ENCODE measurements around the gene CDK5RAP1.

The CDK5RAP1 gene

GRCh38 chr20:33333616-33334015 is 67.7 kb downstream of the CDK5RAP1 start:
- DNase-seq (ENCODE audit: low read depth) = no peak

DNA sequence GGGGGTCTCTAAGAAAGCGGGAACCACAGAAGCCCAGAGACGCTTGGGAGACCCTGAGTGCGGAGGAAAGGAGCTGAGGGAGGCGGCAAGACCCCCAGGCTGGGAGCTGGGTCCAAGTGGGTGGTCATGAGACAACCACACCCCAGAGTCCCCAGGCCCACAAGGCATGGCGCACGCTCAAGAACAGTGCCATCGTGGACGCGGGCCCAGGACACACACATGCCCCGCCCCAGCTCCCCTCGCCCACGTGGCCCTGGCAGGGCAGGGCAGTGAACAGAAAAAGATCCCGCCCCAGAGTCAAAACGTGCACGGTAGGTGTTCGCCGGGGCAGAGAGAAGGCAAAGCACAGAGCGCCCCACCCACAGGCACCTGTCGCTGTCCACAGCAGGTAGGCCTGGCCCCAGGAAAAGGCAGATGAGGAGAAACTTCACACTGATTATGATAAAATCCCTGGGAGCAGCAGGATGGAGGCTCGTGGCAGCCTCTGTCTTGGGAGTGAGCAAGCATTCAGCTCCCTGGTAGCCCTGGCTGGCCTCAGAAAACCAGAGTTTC is 68.3 kb downstream of the CDK5RAP1 start:
- no peak for DNase-seq (ENCODE audit: low read depth)

GRCh38 chr20:33328157-33329137 is 72.9 kb downstream of the CDK5RAP1 start:
- no peak for DNase-seq (ENCODE audit: low read depth)

GRCh38 chr20:33325350-33325749 is 76.0 kb downstream of the CDK5RAP1 start:
- DNase-seq (ENCODE audit: low read depth) = no peak

- DNase-seq (ENCODE audit: low read depth) = no peak
These were observed 78.1 kb downstream of the CDK5RAP1 start for GRCh38 chr20:33323236-33323635.

GRCh38 chr20:33322456-33322855 is 78.9 kb downstream of the CDK5RAP1 start:
- no peak for DNase-seq (ENCODE audit: low read depth)

DNA sequence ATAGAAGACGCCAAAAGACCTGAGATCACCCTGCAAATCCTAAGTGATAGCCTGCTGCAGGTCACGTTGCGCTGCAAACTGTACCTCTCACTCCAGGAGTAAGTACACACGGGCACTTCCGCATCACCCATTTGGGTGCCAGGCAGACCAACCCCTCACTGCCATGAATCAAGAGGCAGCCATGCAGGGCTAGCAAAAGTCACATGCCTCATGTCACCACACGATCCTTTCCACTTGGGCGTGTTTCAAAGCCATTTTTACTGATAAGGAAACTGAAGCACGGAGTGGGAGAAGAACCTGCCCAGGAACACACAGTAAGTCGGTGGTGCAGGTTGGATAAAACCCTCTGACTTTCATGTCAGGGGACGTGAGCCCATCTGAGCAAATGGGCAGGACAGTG is 81.3 kb downstream of the CDK5RAP1 start:
- DNase-seq (ENCODE audit: low read depth) = no peak

DNA sequence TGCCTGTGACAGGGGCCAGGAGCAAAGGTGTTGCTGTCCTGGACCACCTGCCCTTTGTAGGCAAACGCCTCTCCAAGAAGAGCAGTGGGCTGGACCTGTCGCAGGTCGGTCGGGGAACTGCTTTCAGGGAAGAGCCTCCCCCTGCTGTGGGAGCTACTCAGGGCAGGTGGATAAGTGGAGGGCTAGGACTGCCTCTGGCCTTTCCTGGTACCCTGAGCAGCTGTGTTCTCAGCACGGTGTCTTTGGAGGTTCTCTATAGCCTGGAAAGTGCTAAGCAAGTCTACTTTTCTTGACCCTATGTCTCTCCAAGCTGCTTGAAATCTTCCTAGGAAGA is 83.3 kb downstream of the CDK5RAP1 start:
- no peak for DNase-seq (ENCODE audit: low read depth)

DNA sequence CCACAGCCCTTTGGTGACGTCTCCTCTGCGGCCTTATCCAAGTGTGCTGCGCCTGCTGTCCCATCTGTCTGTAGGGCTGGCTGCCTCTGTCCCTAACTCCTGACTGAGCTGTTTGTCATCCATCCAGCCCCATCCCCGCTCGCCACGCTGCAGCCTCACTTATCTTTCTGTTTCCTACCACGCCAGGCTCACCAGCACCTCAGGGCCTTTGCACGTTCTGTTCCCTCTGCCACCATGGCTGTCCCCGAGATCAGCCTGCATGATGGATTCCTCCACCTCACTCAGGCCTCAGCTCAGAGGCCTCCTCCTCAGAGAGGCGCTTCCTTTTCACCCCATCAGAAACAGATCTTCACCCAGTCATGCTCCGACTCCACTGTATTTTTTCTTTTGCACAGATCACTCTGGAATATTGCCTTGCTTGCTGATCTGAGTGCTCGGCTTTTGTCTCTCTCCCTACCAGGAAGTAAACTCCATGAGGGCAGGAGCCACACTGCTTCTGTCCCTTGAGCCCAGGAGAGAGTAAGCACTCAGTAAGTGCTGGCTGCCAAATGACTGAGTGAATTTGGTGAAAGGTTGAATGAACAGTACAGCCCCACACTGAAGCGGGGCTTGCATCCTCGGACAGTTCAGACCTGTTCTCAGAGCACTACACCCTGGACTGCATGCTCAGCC is 83.8 kb downstream of the CDK5RAP1 start:
- DNase-seq (ENCODE audit: low read depth) = no peak

DNA sequence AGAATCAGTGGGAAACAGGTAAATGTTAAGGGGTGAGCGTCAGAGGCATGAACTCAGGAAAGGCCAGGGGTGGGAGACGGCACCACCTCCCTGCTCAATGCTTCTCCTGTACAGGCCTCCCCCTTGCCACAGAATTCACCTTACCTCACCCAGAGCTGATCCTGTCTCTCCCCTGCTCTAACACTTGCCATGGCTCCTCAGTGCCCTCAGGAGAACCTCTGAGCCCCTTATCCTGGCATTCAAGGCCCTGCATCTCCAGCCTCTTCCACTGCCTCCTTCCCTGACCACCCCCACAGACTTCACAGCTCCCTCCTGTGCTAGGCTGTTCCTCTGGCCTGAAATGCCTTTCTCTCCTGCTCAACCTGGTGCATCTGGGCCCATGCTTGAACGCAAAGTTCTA is 84.4 kb downstream of the CDK5RAP1 start:
- no peak for DNase-seq (ENCODE audit: low read depth)

- DNase-seq (ENCODE audit: low read depth) = no peak
These were observed 85.0 kb downstream of the CDK5RAP1 start for GRCh38 chr20:33316343-33316742.

GRCh38 chr20:33313686-33314314 is 87.5 kb downstream of the CDK5RAP1 start:
- DNase-seq (ENCODE audit: low read depth) = no peak

GRCh38 chr20:33312583-33312982 is 88.7 kb downstream of the CDK5RAP1 start:
- no peak for DNase-seq (ENCODE audit: low read depth)

DNA sequence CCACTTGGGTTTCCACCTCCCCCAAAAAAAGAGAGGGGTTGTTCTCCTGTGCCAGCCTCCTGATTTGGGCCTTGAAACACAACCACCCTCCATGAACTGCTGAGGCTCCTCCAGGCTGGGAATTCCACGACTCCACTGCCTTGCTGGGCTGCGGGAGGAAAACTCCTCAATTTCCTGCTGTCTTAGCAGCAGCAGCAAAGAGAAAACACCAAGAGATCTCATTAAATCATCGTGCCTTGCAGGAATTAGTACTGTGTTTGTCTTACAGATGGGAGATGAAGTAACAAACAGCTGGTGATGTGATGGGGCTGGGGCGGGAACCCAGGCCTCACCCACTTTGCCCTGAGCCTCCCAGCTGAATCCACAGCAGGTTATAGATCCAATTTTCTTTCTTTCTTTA is 89.3 kb downstream of the CDK5RAP1 start:
- no peak for DNase-seq (ENCODE audit: low read depth)

DNA sequence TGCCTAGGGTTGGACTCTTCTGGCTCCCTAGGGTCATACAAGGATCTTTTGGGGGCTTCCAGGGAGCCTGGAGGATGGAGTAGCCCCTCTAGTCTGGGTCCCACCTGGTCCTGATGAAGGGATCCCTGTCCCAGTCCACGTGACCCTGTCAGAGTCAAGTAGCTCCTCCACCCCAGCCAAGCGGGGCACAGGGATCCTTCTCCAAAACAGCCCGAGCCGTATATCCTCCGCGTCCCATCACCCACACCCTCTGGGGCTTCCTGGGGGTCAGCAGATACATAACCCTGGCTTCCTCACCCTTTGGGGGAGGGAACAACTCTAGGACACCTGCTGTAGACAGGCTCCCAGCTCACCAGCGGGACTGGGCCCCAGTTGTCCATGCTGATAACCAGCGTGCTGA is 90.3 kb downstream of the CDK5RAP1 start:
- DNase-seq (ENCODE audit: low read depth) = no peak

DNA sequence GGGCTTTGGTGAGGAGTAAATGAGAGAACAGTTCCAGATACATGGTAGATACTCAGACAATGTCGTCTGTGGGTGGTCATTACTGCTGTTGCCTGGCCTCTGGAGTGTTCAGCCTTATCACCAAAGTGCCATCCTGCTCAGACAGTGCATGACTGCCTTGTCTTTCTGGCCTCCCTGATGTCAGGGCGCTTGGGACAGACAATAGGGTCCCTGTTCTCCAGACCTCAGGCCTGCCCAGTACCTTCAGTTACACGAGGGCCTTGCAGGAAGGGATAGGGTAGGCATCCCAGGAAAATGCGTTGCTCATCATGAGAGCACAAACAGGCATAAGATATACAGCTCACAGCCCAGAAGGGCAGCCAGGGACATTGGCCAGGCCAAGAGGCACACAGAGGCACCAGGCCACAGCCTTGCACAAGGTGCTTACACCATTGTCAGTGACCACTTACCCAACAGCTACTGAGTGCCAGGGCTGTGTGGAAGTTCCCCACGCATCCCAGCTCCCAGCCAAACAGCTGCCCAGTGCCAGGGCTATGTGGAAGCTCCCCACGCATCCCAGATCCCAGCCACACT is 90.9 kb downstream of the CDK5RAP1 start:
- DNase-seq (ENCODE audit: low read depth) = no peak

DNA sequence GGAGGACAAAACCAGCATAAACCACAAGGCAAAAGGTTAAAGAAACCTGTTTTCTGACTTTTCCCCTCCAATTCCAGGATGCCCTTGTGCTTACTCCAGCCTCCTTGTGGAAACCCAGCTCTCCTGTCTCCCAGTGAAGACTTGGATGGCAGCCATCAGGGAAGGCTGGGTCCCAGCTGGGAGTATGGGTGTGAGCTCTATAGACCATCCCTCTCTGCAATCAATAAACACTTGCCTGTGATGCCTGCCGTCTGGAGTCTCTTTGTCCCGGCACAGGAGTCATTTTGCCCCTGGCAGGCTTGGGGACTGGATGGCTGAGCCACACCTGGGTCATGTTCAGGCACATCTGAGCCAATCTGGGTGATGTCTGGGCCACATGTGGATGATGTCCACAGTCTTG is 91.7 kb downstream of the CDK5RAP1 start:
- no peak for DNase-seq (ENCODE audit: low read depth)

Measured in GM04504 (cell line).